COLO668 (cell line): ENCODE measurements around the gene OSBPL2.

ENCODE experiments used
- DNase-seq: peaks from one replicate; lab custom pipeline; 2025; ENCODE audit not compliant: unreplicated experiment; lab: John Stamatoyannopoulos, UW

Gene OSBPL2

DNA sequence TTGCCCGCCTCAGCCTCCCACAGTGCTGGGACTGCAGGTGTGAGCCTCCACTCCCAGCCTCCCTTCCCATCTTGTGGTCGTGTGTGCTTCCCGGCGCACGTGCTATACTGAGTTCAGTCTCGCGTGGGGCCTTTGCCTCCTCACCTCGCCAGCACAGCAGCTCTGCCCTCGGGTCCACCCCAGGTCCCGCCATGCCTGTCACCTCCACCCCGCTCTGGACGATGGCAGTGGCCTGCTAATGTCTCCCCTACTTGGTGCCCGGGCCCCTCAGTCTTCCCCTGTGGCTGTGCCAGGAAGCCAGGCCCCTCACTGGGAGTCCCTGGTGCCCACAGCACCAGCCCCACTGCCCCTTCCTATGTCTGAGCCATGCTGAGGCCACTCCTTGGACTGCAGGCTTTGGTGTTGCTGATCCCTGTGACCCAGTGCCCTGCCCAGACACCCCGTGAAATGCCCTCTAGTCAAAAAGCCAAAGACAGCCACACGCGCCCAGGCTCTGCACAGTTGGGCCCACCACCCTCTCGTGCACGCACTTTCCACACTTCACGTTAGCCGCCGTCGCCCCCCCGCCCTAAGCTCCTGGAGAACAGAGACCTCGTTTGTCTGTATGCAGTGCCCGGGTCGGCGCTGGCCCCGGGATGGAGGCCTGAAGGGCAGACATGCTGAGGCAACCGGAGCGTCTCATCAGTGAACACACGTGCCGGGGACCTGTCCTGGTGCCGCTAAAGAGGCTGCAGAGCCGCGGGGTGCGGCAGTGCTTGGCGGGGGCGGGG lies 32.5 kb upstream of the OSBPL2 start:
- DNase-seq = no peak

DNA sequence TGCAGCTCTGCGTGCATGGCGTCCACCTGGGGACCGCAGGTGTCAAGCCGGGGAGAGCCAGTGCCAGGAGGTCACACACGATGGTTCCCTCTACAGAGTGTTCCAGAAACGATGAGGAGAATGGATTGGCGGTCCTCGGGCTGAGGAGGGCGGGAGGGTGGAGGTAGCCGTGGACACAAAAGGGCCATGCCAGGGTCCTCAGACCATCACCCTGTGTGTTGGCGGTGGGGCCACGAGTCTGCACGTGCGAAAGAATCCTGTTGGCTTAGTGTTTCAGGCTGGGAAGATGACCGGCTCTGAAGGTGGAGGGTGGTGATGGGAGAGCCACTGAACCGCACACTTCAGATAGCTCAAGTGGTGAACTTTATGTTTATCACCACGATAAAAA lies 31.9 kb upstream of the OSBPL2 start:
- DNase-seq = no peak

DNA sequence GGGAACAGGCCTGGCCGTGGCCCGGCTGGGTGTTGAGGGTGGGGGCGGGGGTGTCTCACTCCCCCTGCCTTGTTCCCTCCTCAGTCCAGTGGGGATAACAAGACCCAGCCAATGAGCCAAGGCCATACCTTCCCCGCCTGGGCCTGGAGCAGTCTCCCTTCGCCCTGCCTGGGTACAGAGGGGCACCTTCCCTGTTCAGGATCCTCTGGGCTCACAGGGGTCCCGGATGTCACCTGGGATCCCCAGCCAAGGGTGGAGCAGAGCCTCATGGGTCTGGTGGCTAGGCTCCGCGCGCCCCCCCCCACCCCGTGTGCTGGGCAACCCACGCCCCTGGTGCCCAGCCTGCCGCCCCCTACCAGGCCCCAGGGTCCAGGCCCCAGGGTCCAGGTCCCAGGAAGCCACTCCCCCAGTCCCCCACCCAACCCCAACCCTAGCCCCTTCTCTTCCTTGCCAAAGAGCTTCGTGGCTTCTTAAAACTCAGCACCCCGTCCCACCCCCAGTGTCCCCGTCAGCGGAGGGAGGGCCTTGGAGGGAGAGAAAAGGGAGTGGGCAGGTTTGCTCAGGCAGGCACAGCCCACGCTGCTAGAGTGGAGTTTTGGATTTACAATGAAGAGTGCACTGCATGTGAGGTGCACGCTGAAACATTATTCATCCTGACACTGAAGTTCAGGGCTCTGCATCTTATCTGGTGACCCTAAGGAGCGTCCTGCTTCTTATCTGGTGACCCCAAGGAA lies 30.1 kb upstream of the OSBPL2 start:
- no peak for DNase-seq

DNA sequence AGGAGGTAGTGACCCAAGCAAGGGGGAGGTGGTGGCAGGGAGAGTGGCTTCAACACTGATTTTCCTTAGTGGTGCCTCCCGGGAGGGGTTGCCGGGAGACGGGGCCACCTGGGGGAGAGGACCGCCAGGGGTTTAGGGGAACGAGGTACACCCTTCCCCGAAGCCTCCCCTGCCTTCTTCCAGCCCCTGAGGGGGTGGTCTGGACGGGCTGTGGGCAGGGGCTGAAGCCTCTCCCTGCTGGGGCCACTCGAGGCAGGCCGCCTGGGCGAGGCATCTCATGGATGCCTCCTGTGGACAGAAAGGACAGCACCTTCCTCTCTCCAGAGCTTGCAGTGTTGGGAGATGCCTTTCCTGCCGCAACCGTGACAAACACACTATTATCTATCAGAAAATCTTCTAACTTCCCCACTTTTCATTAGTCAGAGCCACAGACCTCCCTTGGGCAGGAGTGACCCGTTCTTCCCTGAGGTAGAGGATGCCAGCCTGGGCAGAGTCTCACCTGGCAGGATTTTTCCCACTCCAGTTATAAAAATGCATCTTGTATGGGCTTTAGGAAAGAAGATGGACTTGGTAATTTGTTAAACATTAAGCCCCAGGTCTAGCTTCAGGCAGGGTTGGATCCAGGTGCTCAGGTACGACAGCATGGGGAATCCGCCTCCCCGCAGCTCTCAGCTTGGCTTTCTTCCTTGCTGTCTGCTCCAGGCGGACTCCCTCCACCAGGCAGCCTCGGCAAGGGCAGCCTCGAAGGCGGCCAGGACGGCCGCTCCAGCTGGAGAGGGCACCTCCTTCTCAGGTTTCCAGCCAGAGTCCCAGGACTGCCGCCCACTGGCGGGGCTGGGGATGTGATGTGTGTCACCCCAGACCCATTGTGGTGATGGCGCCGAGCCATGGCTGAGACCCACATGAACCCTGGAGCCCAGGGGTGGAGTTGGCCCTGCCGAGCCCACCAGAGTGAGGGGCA lies 29.2 kb upstream of the OSBPL2 start:
- peak; percentile 70 for DNase-seq

DNA sequence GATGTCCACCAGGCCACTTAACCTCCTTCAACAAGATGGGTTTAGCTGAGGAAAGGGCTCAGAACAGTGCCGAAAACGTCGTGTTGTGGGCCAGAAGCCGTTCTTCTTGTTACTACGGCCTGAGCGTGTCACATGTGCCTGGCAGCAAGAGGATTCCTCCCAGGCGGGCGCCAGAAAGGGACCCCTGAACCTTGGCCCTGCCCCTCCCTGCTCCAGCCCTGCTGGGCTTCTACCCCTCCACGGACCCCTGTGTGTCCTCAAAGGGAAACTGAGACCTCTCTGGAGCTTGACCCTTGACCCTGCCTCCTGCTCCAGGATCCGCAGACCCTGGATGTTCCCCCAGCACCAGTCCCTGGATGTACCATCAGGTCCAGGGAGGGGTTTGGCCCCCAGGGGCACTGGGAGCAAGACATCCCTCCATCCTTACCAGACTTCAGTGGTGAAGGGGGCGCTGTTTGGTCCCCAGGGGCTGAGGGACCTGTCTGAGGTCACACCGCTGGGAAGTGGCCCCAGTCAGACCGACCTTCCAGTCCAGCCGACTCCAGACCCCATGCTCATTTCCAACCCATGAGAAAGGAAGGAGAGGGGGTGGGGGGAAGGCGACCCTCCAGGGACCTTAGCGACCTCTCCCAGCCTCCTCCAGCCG lies 28.3 kb upstream of the OSBPL2 start:
- DNase-seq = no peak

DNA sequence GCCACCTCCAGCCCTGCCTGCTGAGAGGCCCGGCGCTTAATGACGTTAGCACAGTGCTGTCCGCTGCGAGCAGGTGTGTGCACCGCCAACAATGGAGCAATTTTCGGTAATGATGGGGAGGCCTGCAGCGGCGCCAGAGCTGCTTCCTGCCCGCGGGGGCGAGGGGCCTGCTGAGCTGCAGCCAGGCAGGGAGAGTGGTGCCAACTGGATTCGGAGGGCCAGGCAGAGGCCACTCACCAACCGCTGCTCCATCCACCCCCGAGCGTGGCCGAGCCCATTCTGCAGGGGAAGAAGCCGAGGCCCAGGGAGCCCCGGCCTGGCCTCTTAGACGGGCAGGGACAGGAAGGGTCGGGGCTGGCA lies 27.8 kb upstream of the OSBPL2 start:
- peak; percentile 81 for DNase-seq

DNA sequence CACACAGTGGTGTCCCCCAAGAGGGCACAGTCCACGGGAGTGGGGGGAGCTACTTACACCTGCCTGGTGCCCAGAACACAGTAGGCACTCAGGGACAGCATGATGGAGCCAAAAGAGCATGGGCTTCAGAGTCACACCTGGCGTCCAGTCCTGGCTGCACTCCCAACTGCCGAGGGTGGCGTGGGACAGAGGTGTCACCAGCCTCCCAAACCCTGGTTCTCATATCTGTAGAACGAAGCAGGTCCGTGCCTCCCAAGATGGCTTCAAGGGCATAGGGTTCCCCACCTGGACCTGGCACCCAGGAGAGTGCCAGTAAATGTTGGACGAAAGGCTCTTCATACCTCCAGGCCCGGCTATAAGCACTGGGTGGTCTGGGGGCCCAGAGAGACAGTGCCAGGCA lies 27.1 kb upstream of the OSBPL2 start:
- no peak for DNase-seq

DNA sequence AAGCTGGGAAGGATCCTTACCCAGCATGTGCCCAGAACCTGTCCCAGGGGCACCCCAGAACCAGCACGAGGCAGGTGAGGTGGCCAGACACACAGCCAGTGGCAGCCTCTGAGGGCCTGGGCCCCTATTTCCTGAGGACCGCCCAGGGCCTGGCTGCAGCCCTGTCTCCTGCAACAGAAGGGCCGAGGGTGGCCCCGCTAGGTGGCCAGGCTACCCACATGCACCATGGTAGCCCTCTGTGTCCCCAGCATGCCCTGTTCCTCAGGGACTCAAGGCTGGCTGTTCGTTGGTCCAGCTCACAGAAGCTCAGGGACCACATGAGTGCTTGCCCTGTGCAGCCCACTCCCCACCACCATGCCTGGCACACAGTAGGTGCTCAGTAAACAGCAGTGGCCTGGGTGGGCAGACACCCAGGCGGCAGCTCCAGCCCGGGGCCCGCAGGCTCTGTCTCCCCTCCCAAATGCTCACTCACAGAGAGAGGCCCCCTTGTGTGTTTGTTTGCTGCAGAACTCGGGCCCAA lies 26.5 kb upstream of the OSBPL2 start:
- no peak for DNase-seq

DNA sequence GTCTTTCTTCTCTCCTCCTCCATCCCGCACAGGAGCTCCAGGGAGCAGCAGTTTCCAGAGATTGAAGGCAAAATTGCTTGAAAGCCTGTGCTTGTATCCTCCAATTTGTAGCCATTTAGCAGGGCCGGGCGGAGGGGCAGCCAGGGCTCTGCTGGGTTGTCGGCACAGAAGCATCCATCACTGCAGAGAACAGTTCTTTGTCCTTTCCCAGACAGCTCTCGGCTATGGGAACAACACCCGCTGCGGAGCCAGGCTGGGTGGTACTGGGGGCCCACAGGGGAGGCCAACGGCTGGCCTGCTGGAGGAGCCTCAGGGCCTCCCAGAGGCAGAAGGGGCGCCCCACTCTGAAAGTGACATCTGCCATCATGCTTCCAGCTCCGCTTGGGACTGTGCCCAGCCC lies 26.0 kb upstream of the OSBPL2 start:
- DNase-seq = no peak

DNA sequence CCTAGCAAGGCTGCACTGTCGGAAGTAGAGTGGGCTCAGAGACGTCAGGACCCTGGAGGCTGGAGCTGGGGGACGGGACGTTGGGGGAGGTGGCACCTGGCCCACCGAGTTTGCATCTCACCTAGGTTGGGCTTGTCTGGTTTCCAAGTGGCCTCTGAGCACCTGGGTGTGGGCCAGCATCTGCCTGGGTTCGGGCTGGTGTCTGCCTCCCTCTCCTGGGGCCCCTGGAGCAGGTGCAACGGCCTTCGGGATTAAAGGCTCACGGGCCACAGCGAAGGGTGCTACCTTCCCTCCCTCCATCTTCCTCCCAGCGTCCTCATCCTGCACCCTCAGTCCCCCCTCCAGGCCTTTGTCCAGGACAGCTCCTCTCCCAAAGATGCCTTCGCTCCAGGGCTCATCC lies 24.3 kb upstream of the OSBPL2 start:
- DNase-seq = peak; percentile 74

DNA sequence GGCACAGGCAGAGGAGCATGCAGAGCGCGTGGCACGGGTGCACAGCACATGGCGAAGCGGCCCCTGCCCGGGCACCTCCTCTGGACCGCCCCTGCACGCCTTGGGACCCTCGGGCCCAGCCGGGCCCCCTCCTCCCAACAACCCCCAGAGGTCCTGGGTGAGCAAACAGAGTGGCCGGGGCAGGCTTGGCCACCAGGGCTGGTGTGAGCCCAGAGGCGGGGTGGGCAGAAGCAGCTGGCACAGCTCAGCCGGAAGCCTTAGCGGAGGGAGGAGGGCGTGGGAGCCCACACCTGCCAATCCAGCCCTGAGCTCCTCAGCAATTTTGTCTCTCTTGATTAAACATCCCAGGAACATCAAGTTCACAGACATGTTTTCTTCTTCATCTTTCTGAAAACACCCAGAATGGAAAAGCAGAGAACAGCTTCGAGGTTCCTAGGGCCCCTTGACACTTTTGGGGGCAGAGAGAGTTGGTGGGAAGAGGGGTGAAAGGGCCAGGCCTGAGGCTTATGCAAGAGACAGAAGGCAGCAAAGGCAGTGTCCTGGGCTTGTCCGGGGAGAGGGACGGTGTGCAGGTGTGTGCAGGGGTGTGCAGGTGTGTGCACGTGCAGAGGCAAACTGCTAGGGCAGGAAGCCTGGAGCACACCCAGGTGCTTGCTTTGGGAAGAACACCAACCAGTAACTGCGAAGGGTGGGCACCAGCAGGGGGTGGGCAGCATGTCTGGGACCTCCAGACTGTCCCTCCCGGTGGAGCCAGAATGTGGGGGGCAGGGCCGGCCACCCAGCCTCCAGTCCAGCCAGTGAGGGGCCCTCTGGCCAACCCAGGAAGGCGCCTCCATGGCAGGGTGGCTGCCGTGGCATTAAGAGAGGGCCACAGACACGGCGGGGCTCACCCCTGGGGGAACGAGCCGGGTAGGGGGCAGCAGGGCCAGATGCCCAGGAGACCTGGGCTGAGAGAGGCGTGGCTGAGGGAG lies 23.0 kb upstream of the OSBPL2 start:
- peak; percentile 53 for DNase-seq

DNA sequence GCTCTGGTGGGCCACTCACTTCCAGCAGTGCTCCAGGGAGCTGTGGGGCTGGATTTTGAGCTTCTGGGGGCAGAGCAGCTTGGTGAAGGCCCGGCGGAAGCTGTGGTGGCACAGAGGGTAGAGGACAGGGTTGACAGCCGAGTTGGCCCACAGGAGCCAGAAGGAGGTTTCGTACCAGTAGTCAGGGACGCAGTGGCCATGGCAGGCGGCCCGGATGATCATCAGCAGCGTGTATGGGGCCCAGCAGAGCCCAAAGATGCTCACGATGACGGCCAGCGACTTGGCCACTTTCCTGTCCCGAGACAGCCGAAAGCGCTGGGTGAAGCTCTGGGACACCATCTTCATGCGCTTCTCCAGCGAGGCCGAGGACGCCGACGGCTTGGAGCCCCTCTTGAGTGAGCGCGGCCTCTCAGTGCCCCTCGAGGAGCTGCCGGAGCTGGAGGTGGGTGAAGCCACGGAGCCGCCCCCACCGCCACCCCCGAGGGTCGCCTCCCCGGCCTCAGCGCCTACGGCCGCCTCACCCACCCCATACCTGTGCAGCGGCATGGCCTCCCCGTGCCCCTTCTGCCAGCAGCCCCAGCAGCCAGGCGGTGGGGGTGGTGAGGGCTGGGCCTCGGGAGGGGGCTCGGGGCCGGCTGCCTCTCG lies 22.2 kb upstream of the OSBPL2 start:
- no peak for DNase-seq

DNA sequence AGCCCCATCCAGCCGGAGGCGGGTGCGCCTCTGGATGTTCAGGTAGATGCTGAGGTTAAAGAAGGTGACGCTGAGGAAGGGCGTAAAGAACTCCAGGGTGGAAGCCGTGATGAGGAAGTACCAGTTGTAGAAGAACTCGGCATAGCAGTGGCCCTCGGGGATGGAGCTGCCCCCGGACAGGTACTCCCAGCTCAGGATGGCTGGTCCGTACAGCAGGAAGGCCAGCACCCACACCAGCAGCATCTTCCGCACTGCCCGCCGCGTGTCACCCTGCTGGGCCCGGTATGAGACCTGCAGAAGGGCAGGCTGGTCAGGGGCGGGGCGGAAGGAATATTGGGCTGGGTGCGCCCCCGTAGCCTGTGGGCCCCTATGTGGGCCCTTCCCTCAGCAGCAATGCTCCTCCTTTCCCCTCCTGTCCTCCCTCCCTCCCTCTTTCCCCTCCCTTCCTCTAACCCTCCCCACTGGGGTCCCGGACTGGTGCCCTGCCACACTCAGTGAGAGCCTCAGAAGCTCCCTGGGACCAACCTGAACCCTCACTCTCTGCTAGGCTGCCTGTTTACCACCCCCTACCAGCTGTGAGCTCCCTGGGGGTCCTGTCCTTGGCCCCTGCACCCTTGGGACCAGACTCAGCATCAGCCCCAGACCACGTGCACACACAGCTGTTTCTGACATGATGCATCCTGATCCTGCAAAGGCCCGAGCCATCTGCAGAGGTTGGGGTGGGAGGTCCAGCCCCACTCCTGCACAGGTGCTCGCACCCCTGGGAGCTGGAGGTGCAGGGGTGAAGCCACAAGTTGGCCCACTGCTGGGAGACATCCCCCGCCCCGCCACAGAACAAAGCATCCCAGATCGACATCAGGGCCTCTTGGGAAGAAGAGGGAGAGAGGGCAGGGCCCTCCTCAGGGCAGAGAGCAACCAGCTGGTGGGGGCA lies 21.4 kb upstream of the OSBPL2 start:
- DNase-seq = no peak

DNA sequence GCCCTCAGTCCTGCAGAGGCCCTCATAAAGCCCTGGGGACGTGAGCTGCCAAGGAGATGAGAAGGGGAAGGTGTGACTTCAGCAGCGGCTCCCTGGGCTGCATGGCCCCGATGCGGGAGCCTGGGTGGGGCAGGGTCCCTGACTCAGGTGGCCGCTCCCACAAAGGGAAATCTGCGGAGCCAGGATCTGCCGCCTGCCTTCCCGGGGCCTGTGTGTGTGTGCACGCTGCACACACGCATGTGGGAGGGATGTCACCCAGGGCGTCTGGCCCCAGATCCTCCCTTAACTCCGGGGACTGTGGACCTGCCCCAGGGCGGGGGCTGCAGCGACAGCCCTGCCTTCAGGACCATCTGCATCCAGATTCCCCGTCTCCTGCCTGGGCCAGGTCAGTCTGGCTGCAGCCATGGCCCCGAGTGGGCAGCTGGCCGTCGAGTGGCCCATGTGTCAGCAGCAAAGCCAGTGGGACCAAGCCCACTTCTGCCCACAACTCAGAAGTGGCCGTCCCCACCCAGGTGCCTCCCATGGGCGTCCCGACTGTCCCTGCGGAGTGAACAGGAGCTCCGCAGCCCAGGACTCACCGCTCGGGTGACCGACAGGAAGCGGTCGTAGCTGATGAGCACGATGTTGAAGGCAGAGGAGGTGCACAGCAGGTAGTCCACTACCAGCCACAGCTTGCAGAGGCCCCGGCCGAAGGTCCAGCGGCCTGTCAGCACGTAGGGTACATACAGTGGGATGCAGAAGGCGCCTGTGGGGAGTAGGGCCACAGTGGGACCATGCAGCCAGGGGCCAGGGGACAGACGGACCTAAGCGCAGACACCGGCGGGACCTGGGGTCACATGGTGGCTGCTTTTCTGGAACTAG lies 20.2 kb upstream of the OSBPL2 start:
- no peak for DNase-seq

DNA sequence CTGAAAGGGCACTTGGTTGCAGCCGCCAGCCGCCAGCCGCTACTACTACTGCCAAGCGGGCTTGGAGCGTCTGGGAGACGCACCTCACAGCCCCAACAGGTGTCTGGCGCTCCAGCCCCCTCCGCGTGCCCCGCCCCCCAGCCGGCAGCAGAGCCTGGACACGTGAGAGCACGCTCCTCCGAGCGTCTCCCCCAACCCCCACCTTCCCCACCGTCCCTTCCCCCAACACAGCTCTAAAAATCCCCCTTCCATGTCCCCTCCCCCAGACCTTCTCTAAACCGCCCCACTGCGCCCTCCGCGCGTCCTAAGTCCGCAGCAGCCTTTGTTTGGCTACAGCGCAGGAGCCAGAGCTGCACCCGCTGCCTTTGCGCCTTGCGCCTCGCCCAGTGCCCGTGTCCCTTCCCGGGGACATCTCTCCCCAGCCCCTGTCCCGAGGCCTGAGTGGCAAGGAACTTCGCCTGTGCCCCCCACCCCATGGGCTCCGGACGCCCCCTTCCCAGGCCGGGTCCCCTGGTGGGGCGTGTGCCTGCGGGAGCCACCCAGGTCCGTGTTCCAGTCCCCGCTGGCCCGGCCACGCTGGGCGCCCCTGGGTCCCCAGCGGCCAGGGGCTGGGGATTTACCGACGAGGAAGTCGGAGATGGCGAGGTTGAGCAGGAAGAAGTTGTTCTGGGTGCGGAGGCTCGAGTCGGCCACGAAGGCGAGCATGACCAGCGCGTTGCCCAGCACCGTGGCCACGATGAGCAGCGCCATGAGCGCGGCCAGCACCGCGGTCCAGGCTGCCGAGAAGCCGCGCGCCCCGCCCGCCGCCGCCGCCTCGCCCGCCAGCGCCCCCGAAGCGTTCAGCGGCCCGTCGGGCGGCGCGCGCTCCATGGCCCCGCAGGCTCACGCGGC lies 19.0 kb upstream of the OSBPL2 start:
- DNase-seq = peak; percentile 50

DNA sequence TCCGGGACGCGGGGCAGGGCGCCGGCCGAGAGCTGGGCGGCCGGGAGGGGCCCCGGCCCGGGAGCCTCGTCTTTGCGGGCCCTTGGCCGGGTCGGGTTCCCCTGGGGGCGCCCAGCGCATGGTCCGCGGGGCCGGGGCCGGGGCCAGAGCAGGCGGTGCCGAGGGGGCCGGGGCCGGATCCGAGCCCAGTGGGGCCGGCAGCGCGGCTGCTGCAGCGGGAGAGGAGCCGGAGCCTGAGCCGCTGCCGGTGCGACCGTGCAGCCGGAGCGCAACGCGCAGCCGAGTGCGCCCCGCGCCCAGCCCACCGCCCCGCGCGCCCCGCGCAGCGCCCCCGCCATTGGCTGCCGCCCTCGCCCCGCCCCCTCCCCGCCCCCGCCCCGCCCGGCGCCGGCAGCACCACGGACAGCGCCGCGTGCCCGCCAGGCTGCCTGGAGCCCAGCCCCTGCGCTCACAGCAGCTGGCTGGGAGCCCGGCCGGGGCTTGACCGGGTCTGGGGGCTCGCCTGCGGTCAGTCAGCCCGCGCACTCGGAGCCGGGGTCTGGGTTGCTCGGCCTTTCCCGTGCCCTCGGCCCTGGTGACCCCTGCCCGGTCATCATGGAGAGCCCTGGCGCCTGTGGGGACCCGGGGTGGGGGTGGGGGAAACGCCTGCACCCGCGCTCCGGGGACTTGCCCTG lies 18.2 kb upstream of the OSBPL2 start, which contains the start of gene HRH3:
Gene HRH3 (minus strand): TSS at position 287 of the 674 bp plus-strand sequence. CDS start 308 bp downstream, outside the sequence.
- peak; percentile 34 for DNase-seq
